ENCODE measurements around the gene SAMM50. TPM values are rescaled to one million over a fixed set of nuclear protein-coding genes. Genes with fewer than 3 reads are reported as not detected.

The SAMM50 gene
- total and polyA plus RNA-seq, 10 of the 15 experiments (the other 5 are each of a cell fraction or from before 2014, with no cell fraction given): 38.2 to 126 (median 62.4) TPM

GRCh38 chr22:43931771-43932170 is 23.5 kb upstream of the SAMM50 start:
- Histone ChIP-seq H3K9me3 (replicated peaks; ENCODE audit: control insufficient read depth, insufficient read depth, low read length) (no peaks in the 10 kb centered on the region), H2AFZ (ENCODE audit: control insufficient read depth, low read depth, low read length) (no peak overlapping the region), H3K79me2 (ENCODE audit: control insufficient read depth, insufficient read depth, low read length) (no peaks in the 10 kb centered on the region), H3K4me2 (ENCODE audit: control insufficient read depth, insufficient read depth) (no peak overlapping the region), H3K4me3 (no peak overlapping the region), H3K36me3 (ENCODE audit: control insufficient read depth in 2 of 2, insufficient read depth in 2 of 2, low read length in 1 of 2) (no peaks in the 10 kb centered on the region), H3K27ac (ENCODE audit: control insufficient read depth, insufficient read depth) (no peak overlapping the region), H3K9ac (ENCODE audit: control insufficient read depth, insufficient read depth, low read length) (no peak overlapping the region), H3K27me3 (replicated peaks in 1 of 2; ENCODE audit: control insufficient read depth in 2 of 2, insufficient read depth in 2 of 2, low read length in 1 of 2) (no peaks in the 10 kb centered on the region; a peak in 1 of 4 replicates), H4K20me1 (ENCODE audit: control insufficient read depth, insufficient read depth) (no peaks in the 10 kb centered on the region; the same call in 1 of the 2 replicates), H3K4me1 (ENCODE audit: control insufficient read depth, insufficient read depth, low read length) (no peaks in the 10 kb centered on the region)
- no peak for FAIRE-seq
- no peak for ATAC-seq
- no TSS peak for BruUV-seq (replicated peaks)
- RAD21 ChIA-PET (ENCODE audit: unreplicated experiment): no interaction called here
- DNase-seq (ENCODE audit: low read depth, low spot score): no peak
- CTCF ChIA-PET: no interaction called here
- SMC1A ChIA-PET (ENCODE audit: uncharacterized antibody, unreplicated experiment): no interaction called here
- in situ Hi-C loops (cut with MboI) (no loop called here), intact Hi-C loops (cut with micrococcal nuclease; ENCODE audit: unreplicated experiment) (no loop called here)
- TF ChIP-seq RUNX3 (IDR thresholded peaks at IDR 0.05; ENCODE audit: low read length) (no peak), STAT3 (IDR thresholded peaks at IDR 0.05; ENCODE audit: low read depth, low read length) (no peak), SRF (IDR thresholded peaks at IDR 0.05; ENCODE audit: low read depth in 2 of 2, low read length in 2 of 2) (no peak), TARDBP (IDR thresholded peaks at IDR 0.05; ENCODE audit: borderline replicate concordance) (no peak), GATAD2B (conservative IDR thresholded peaks at IDR 0.05; ENCODE audit: low read depth) (no peak), BCL11A (IDR thresholded peaks at IDR 0.05; ENCODE audit: low read depth, low read length) (no peak), HCFC1 (IDR thresholded peaks at IDR 0.05; ENCODE audit: low read length) (no peak), ELK1 (IDR thresholded peaks at IDR 0.05; ENCODE audit: low read depth, low read length) (no peak), FOXK2 (IDR thresholded peaks at IDR 0.05) (no peak)
- POLR2A ChIA-PET: no interaction called here
- WGBS (ENCODE audit: insufficient coverage, insufficient replicate concordance, low lambda C conversion rate, missing lambda C conversion rate): 36% methylated on average over 4 of the region's 4 CpGs

Measured in GM12878 (cell line).